Breast epithelium (tissue), 3 donors: ENCODE measurements around the gene PLPPR4.

Experiments
- CTCF ChIP-seq, 3 donors: fragments of 450-650 bp; IDR thresholded peaks; one replicate each; pipeline ENCODE4 v1.5.1; 2016 to 2017; ENCODE audit warnings: antibody characterized with exemption in 3 of 3, mild to moderate bottlenecking in 3 of 3, moderate library complexity in 3 of 3
- POLR2A ChIP-seq: fragments of 450-650 bp; IDR thresholded peaks from one replicate; pipeline ENCODE4 v1.6.1; 2016; ENCODE audit warnings: antibody characterized with exemption, mild to moderate bottlenecking, moderate library complexity

GRCh38 chr1:99326215-99326949 lies 62.1 kb downstream of the PLPPR4 start:
- TF ChIP-seq CTCF (IDR thresholded peaks at IDR 0.05) (peak in 1 of 3 donors; percentile 14), POLR2A (no peak)
